ENCODE data around the gene LIN7B. TPM values are rescaled to one million over a fixed set of nuclear protein-coding genes. Genes with fewer than 3 reads are reported as not detected.
A peak's percentile ranks its signal among the peaks of the same experiment; 100 is the strongest.

LIN7B gene
- total RNA-seq, 4 donors from 2014 or later = 25.7 to 97.9 (median 34.0) TPM

GRCh38 chr19:49111218-49111998 is 2.8 kb upstream of the LIN7B start:
- Histone ChIP-seq H3K4me3 (no peak overlapping the region), H3K27me3 (no peaks in the 10 kb centered on the region), H3K9me3 (no peaks in the 10 kb centered on the region), H3K36me3 (peaks cover 0 to 29% of the 10 kb centered on the region in 2 donors), H3K4me1 (peaks cover 18 to 27% of the 10 kb centered on the region in 2 donors), H3K27ac (peak overlapping the region in 3 of 4 donors; percentile 42 to 72 (median 61))
- intact Hi-C loops (cut with DNase I; ENCODE audit: low total_unique reads) = no loop called here
- in situ Hi-C loops (cut with MboI; ENCODE audit: low sequenced_read_pairs in 4 of 4) = no loop called here
- DNase-seq (no peak), ATAC-seq (no peak)
- TF ChIP-seq CTCF (IDR thresholded peaks at IDR 0.05 in 4 of 5, conservative IDR thresholded peaks at IDR 0.05 in 1 of 5) (no peak), POLR2A (IDR thresholded peaks at IDR 0.05) (no peak)

GRCh38 chr19:49114630-49115363 is 627 bp downstream of the LIN7B start:
- H3K4me1 ChIP-seq = peaks cover 30 to 34% of the 10 kb centered on the region in 2 donors
- TF ChIP-seq CTCF (IDR thresholded peaks at IDR 0.05 in 4 of 5, conservative IDR thresholded peaks at IDR 0.05 in 1 of 5) = no peak
- peak; percentile 18 to 29 for TF ChIP-seq POLR2A (IDR thresholded peaks at IDR 0.05)
- H3K27ac ChIP-seq = peak overlapping the region; percentile 78 to 89 (median 82)
- ATAC-seq (peak; percentile 4 to 10), DNase-seq (peak in 1 of 2 donors; percentile 72)
- peak overlapping the region; percentile 64 to 81 (median 74) for H3K4me3 ChIP-seq
- H3K9me3 ChIP-seq = no peaks in the 10 kb centered on the region
- intact Hi-C loops (cut with DNase I; ENCODE audit: low total_unique reads) (no loop called here), in situ Hi-C loops (cut with MboI; ENCODE audit: low sequenced_read_pairs in 4 of 4) (no loop called here)
- no peaks in the 10 kb centered on the region for H3K36me3 ChIP-seq
- no peaks in the 10 kb centered on the region for H3K27me3 ChIP-seq

- H3K4me1 ChIP-seq = peaks cover 21 to 27% of the 10 kb centered on the region in 2 donors
- in situ Hi-C loops (cut with MboI; ENCODE audit: low sequenced_read_pairs in 4 of 4) (no loop called here), intact Hi-C loops (cut with DNase I; ENCODE audit: low total_unique reads) (no loop called here)
- no peak for ATAC-seq
- no peaks in the 10 kb centered on the region for H3K27me3 ChIP-seq
- no peak for DNase-seq
- no peak for TF ChIP-seq CTCF (IDR thresholded peaks at IDR 0.05 in 4 of 5, conservative IDR thresholded peaks at IDR 0.05 in 1 of 5)
- no peak for TF ChIP-seq POLR2A (IDR thresholded peaks at IDR 0.05)
- no peaks in the 10 kb centered on the region for H3K9me3 ChIP-seq
- H3K27ac ChIP-seq = no peak overlapping the region
- no peak overlapping the region for H3K4me3 ChIP-seq
- no peaks in the 10 kb centered on the region for H3K36me3 ChIP-seq
These were observed 2.4 kb downstream of the LIN7B start for GRCh38 chr19:49116544-49116943.

GRCh38 chr19:49117677-49118564 is 3.8 kb downstream of the LIN7B start:
- Histone ChIP-seq H3K27ac (peak overlapping the region; percentile 94 to 99 (median 98)), H3K27me3 (no peaks in the 10 kb centered on the region), H3K4me3 (peak overlapping the region; percentile 70 to 87 (median 76)), H3K9me3 (no peaks in the 10 kb centered on the region), H3K36me3 (no peaks in the 10 kb centered on the region), H3K4me1 (peaks cover 21 to 27% of the 10 kb centered on the region in 2 donors)
- intact Hi-C loops (cut with DNase I; ENCODE audit: low total_unique reads) = loop anchor here (2.0 kb wide), 1 partner anchor 33 kb away; no protein-coding TSS in a partner anchor
- in situ Hi-C loops (cut with MboI; ENCODE audit: low sequenced_read_pairs in 4 of 4) = no loop called here
- no peak for ATAC-seq
- DNase-seq = no peak
- TF ChIP-seq POLR2A (IDR thresholded peaks at IDR 0.05) (no peak), CTCF (IDR thresholded peaks at IDR 0.05 in 4 of 5, conservative IDR thresholded peaks at IDR 0.05 in 1 of 5) (no peak)
